ENCODE data around the gene PRKAG1.

DNA sequence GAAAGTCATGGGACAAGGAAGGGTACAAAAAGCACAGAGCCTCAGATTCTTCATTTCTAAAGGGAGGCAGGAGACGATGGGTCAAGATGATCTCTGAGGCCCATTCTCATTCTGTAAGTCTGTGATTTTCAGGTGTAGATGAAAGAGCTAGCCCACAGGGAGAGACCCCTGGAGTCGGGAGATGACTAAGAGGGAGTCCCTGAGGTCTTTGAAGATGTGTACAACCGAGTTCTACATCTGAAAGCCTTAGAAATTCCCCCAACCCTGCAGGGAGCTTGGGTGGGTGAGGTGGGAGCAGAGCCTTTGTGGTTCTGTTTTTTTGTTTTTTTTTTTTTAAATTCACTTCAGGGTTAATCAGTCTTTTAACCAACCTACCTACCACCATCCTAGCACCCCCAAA is 50.1 kb downstream of the PRKAG1 start:
- TF ChIP-seq CTCF (IDR thresholded peaks at IDR 0.05; ENCODE audit: borderline replicate concordance, extremely low read depth, low read length, poor library complexity, severe bottlenecking), result no peak
- TF ChIP-seq EZH2 (IDR thresholded peaks at IDR 0.05; ENCODE audit: borderline replicate concordance, low read depth, low read length, severe bottlenecking), result no peak

Measured in DND-41 (cell line).